Activated CD8-positive, alpha-beta memory T cell treated with anti-CD3 and anti-CD28 coated beads for 24 hours (primary cell): ENCODE measurements around the gene NT5DC3.

Experiments used
- DNase-seq: peaks from one replicate; pipeline ENCODE4 v3.0.0-alpha.2; 2020

Gene NT5DC3

GRCh38 chr12:103806803-103807202 lies 34.2 kb downstream of the NT5DC3 start:
- no peak for DNase-seq

- DNase-seq: no peak
Measured at GRCh38 chr12:103805655-103806360, 35.2 kb downstream of the NT5DC3 start.

- DNase-seq: no peak
Measured at GRCh38 chr12:103803847-103804246, 37.2 kb downstream of the NT5DC3 start.

DNA sequence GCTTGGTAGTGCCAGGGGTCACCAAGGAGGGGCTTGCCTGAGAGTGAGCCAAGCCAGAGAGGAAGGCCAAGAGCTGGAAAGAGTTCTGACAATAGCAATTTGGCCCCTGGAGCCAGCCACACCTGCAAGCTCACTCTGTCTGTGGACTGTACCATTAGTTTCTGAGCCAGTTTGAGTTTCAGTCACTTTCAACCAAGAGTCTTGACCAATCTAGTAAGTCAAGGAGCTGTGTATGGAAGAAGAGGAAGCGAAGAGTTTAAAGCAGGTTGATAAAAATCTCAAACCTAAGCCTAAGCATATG lies 38.5 kb downstream of the NT5DC3 start:
- no peak for DNase-seq

- DNase-seq: no peak
Measured at GRCh38 chr12:103801709-103802585, 39.1 kb downstream of the NT5DC3 start.

DNA sequence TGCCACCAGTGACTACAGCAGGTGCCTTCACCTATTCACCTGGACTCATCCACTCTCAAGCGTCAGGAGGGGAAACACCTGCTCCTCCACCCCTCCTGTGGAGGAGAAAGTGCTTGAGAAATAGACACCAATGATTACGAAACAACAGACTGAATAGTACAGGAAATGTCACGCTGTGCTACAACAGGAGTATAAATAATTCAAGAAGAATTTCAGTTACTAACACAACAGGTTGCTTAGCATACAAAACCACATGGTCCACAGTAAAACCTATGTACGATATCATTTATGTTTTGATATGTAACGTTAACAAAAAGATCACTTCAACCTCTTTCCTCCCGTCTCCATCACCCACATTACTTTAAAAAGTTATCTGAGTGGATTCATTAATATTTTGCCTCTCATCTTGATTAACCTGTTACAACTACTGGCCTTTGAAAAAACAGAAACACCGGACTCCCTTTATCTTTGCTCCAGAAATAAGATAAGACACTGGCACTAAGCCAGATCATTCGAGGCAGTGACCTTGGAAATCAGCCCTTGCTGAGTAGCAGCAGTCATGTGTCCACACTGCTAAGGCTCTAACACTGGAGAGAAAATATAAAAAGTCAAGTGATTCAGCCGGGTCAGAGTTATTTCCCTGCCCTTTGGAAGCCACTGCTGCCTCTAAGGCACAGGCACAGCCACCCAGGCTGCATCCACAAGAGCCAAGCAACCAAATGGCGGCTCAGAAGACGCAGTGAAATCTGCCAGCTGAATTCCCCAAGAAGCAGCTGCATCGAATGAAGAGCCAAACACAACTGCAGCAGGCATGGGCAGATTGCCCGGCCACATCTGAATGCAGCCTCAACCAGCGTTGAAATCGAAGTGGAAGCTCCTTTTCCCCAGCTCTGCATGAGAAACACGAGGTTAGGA lies 40.9 kb downstream of the NT5DC3 start:
- DNase-seq: no peak

- DNase-seq: no peak
Measured at GRCh38 chr12:103799504-103799856, 41.6 kb downstream of the NT5DC3 start.

GRCh38 chr12:103798586-103798985 lies 42.4 kb downstream of the NT5DC3 start:
- DNase-seq: no peak

- DNase-seq: no peak
Measured at GRCh38 chr12:103794309-103795213, 46.5 kb downstream of the NT5DC3 start.

- no peak for DNase-seq
Measured at GRCh38 chr12:103793512-103794045, 47.5 kb downstream of the NT5DC3 start.

- no peak for DNase-seq
Measured at GRCh38 chr12:103793046-103793445, 48.0 kb downstream of the NT5DC3 start.

DNA sequence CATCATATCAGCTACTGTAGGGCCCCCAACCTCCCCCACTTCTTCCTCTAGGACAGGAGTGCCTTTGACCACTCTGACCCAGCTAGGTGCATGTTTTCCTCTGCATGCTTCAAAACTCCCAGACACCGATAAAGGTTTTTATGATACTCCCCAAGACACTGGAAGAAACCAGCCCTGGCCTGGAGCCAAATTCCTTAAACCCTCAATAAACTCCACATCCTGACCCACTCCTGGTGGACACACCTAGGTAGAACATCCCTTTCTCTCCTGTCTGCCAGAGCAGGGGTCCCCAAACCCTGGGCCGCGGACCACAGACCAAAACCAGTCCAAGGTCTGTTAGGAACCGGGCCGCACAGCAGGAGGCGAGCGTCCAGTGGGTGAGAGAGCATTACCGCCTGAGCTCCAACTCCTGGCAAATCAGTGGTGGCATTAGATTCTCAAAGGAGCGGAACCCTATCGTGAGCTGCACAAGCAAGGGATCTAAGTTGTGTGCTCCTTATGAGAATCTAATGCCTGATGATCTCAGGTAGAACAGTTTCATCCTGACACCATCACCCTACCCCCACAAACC lies 49.6 kb downstream of the NT5DC3 start:
- no peak for DNase-seq

GRCh38 chr12:103786201-103786600 lies 54.8 kb downstream of the NT5DC3 start:
- DNase-seq: no peak

- DNase-seq: no peak
Measured at GRCh38 chr12:103785243-103786031, 55.6 kb downstream of the NT5DC3 start.

DNA sequence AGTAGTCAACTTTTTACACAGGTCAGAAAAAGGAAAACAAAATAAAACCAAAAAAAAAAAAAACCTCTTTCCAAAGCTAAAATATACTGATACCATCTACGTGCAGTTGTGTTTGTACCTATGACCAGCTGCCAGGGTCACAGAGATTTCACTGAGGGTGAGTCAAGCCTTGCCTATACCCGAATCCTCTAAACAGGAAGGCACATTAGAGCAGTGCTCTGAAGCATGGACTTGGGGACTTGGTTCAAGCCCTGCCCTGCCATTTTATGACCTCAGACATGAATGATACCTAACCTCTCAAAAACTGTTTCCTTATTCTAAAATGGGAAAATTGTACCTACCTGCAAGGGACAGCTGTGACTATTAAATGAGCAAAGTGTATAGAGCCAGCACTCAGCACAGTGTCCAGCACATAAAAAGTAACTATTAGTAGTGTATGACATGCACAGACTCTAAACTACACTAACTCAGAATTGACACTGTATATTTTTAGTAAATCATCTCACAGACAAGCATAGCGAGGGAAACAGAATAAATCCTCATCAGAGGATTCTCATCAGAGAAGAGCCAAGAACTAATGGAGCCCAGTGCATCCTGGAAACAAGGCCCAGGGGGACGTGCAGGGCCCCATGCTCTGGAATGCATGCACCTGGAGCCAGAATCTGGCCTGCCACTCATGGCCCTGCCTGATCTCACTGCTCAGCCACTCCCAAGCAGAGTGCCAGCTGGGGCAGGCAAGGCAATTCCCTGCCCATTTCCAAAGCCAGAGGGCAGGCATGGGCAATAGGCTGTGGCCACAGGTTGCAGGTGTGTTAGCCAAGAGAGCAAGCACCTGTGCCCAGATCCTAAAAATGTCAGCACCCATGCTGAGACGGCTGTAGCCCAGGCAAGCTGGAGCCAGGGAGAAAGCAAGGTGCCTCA lies 57.0 kb downstream of the NT5DC3 start:
- no peak for DNase-seq

DNA sequence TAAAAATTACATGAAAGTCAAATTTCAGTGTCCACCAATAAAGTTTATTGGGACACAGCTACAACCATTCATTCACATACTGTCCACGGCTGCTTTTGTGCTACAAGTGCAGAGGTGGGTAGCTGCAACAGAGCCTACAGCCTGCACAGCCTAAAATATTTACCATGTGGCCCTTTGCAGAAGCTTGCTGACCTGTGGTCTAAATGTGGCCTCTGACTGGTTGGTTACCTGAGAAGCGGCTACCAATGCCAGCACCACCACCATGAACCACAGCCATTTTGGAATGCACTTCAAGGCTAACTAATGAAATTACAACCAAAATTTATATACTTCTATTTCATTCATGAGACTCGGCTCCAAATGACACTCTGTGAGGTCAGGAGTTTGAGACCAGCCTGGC lies 58.6 kb downstream of the NT5DC3 start:
- no peak for DNase-seq

- DNase-seq: no peak
Measured at GRCh38 chr12:103780992-103781391, 60.0 kb downstream of the NT5DC3 start.

GRCh38 chr12:103780093-103780440 lies 61.0 kb downstream of the NT5DC3 start:
- DNase-seq: no peak

DNA sequence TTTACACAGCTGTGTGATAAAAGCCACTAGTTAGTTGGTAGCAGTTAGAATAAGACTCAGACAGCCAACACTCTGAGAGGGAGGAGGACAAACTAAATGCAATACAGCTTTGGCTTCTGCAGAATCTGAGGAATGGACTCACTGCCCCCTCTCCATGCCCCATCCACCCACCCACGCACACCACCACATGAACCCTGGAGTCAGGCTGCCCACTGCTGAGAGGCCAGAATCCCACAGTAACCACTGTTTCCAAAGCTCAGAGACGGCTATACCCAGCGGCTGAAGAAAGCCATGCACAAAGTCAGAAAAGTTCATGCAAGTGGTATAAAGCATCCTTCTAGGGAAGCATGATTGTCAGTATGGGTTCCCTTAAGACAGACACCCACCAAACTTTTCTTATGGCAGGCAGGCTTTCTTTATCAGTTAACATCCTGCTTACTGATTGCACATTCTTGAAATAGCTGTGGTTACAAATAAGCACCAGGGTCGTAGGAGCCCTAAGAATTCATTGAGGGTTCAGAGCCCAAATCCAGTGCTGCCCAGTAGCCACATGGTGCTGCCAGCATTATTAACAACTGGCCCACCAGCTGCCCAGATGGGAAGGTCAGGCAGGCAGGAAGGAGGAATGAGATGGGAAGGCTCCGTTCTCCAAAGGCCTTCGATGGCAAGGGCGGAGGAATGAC lies 61.5 kb downstream of the NT5DC3 start:
- no peak for DNase-seq
